VCaP (cell line): ENCODE data around the gene RPL7A.

Experiments used
- H3K27ac ChIP-seq: fragments of 450-650 bp; 2 replicates; pipeline ENCODE4 v1.5.1; 2017
- TF ChIP-seq, protein P1 (sequence below): fragments of 450-650 bp; conservative IDR thresholded peaks from 2 replicates; pipeline ENCODE4 v1.5.1; 2017; ENCODE audit warnings: mild to moderate bottlenecking, moderate library complexity

RPL7A gene

DNA sequence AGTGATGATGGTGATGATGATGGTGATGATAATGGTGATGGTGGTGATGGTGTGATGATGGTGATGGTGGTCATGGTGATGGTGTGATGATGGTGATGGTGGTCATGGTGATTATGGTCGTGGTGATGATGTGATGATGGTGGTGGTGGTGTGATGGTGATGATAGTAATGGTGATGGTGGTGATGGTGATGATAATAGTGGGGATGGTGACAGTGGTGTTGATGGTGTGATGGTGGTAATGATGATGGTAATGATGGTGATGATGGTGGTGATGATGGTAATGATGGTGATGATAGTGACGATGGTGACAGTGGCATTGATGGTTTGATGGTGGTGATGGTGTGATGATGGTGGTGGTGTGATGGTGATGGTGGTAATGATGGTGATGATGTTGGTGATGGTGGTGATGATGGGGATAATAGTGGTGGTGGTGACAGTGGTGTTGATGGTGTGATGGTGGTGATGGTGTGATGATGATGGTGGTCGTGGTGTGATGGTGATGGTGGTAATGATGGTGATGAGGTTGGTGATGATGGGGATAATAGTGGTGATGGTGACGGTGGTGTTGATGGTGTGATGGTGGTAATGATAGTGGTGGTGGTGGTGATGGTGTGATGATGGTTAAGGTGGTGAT lies 34.6 kb downstream of the RPL7A start:
- TF ChIP-seq, protein P1, sequence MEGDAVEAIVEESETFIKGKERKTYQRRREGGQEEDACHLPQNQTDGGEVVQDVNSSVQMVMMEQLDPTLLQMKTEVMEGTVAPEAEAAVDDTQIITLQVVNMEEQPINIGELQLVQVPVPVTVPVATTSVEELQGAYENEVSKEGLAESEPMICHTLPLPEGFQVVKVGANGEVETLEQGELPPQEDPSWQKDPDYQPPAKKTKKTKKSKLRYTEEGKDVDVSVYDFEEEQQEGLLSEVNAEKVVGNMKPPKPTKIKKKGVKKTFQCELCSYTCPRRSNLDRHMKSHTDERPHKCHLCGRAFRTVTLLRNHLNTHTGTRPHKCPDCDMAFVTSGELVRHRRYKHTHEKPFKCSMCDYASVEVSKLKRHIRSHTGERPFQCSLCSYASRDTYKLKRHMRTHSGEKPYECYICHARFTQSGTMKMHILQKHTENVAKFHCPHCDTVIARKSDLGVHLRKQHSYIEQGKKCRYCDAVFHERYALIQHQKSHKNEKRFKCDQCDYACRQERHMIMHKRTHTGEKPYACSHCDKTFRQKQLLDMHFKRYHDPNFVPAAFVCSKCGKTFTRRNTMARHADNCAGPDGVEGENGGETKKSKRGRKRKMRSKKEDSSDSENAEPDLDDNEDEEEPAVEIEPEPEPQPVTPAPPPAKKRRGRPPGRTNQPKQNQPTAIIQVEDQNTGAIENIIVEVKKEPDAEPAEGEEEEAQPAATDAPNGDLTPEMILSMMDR, result no peak
- no peak overlapping the region for H3K27ac ChIP-seq

DNA sequence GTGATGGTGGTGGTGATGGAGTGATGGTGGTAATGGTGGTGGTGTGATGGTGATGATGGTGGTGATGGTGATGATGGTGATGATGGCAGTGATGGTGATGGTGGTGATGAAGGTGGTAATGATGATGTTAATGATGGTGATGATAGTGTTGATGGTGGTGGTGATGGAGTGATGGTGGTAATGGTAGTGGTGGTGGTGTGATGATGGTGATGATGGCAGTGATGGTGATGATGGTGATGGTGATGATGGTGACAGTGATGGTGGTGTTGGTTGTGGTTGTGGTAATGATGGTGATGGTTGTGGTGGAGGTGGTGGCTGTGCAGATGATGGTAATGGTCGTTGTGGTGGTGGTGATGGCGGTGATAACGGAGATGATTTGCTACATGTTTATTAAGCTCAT lies 35.4 kb downstream of the RPL7A start:
- no peak overlapping the region for H3K27ac ChIP-seq
- TF ChIP-seq, protein P1, result no peak

DNA sequence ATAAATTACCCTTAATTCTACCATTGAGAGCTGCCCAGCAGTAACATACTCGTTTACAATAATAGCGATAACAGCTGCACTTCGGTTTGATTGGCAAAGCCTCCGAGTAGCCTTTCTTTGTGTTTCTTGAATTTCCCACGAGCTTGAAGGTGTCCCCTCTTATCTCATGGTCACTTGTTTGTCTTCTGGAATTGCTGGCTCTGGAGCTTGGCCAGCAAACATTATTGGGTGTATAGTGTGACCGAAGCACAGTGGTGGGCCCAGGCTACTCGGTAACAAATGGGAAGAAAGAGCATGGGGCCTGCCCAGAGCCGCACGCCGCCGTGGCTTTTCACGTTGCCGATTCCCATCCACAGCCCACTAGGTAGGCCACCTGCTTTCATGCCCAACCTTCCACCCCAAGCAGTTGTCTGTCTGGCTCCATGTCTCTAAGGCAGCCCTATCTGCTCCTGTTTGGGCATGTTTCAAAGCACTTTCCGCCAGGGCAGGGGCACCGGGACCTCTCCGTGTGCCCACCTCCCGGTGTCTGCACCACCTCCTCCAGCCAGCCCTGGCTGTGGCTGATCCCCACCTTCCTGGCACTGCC lies 36.8 kb downstream of the RPL7A start:
- no peak overlapping the region for H3K27ac ChIP-seq
- TF ChIP-seq, protein P1, result no peak

DNA sequence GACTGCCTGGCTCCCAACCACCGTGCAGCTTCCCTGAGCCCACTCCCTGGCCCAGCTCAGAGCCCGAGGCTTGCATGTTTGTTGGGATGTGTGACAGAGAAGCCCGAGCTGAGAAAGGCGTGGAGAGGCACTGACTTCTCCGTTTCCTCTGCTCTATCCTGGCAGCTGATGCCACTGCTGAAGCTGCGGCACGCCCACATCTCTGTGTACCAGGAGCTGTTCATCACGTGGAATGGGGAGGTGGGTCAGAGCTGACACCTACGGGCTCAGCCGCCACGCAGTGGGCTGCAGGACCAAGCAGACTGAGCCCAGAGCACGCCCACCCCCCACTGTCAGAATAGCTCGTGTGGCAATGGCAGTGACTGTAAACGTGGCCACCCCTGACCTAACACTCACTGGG lies 37.4 kb downstream of the RPL7A start:
- H3K27ac ChIP-seq, result no peak overlapping the region
- TF ChIP-seq, protein P1, result no peak

DNA sequence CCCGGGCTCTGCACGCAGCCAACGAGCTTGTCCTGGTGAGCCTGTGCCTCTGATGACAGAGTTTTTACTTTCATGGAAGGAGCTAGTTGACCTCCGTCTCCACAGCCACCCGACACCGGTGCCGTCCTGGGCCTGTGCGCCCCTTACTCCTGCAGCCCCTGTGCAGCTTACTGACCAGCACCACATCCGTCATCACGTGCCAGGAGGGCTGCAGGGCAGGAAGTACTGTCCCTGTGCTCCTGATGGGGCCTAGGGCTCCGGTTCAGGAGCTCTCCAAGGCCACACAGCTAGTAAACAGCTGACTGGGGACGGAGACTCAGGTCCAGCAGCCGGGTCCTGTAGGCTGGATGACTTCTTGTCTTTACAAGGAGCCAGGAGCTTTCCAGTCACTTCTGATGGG lies 38.3 kb downstream of the RPL7A start:
- no peak overlapping the region for H3K27ac ChIP-seq
- TF ChIP-seq, protein P1, result no peak

DNA sequence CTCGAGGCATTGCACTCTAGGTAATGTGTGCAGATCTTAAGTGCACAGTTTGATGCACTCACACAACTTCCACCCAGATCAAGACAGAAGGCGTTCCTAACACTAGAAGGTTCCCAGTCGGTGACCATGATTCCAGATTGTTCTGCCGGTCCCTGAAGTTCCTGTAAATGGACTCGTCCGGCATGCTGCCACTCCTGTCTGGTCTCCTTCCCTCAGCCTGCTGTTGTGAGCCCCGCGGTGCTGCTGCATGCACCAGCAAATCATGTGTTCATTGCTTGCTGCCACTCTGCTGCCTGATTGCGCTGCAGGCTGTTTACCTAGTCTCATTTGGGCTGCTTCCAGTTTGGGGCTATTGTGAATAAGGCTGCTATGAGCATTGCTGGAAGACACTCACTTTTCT lies 39.7 kb downstream of the RPL7A start:
- TF ChIP-seq, protein P1, result no peak
- peak overlapping the region; percentile 45 for H3K27ac ChIP-seq

DNA sequence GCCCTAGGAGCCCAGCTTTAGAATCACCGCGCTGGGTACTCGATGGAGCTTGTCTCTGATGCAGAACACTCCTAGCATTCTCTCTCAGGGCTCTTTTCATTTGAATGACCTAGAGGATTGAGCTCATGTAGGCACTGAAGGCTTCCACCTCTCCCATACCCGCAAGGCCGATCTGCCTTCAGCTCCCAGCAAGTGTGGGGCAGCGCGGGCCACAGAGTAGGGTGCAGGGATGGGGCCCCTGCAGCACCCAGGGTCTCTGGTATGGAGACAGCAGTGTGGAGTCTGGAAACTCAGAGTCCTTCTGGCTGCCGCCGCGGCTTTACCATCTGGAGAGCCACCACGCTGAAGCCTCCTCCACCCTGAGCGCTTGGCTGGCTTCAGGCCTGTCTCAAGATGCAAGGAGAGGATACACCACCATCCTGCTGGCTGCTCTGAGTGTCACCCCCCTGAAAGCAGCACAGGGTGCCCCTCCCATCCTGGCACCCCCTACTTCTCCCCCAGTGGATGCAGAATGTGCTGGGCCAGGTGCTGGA lies 41.1 kb downstream of the RPL7A start:
- TF ChIP-seq, protein P1, result no peak
- H3K27ac ChIP-seq, result no peak overlapping the region
